Glutamatergic neuron (in vitro differentiated cells): Measurements from ENCODE around the gene BYSL. TPM values are rescaled to one million over a fixed set of nuclear protein-coding genes. Genes with fewer than 3 reads are reported as not detected.

ENCODE experiments used
- DNase-seq: peaks from one replicate; pipeline ENCODE4 v3.0.0; 2022
- H3K27ac Mint-ChIP-seq: one replicate; pipeline ENCODE4 v1.8.0; 2020; ENCODE audit warnings: mild to moderate bottlenecking, mixed read lengths, inconsistent platforms; ENCODE audit not compliant: unreplicated experiment
- H3K27me3 Mint-ChIP-seq: one replicate; pipeline ENCODE4 v1.8.0; 2020; ENCODE audit warnings: mild to moderate bottlenecking, moderate library complexity, mixed read lengths, inconsistent platforms; ENCODE audit not compliant: unreplicated experiment
- H3K36me3 Mint-ChIP-seq: one replicate; pipeline ENCODE4 v1.8.0; 2020; ENCODE audit warnings: mild to moderate bottlenecking, mixed read lengths, inconsistent platforms; ENCODE audit not compliant: unreplicated experiment
- H3K4me1 Mint-ChIP-seq: one replicate; pipeline ENCODE4 v1.8.0; 2020; ENCODE audit warnings: mild to moderate bottlenecking, low read depth, mixed read lengths, inconsistent platforms; ENCODE audit not compliant: unreplicated experiment
- H3K4me3 Mint-ChIP-seq: one replicate; pipeline ENCODE4 v1.8.0; 2020; ENCODE audit warnings: mild to moderate bottlenecking, mixed read lengths, inconsistent platforms; ENCODE audit not compliant: unreplicated experiment
- H3K9me3 Mint-ChIP-seq: one replicate; pipeline ENCODE4 v1.8.0; 2020; ENCODE audit warnings: mild to moderate bottlenecking, moderate library complexity, mixed read lengths, inconsistent platforms; ENCODE audit not compliant: unreplicated experiment
- total RNA-seq: library from RNA; stranded (reverse); fragmentation: NEBNext Ultra II Directional; extraction: Animal tissue kit (Norgen Biotek cat#: 25700); gene quantifications from one replicate; pipeline ENCODE4 v1.2.1, GENCODE V29; 2021; ENCODE audit not compliant: unreplicated experiment
- TF ChIP-seq, protein P1 (sequence below): fragments of 200-600 bp; sonication (generic); IDR thresholded peaks from one replicate; pipeline ENCODE4 v1.5.0; 2021; ENCODE audit not compliant: partially characterized antibody, unreplicated experiment

The BYSL gene
- total RNA-seq, 1 donor from 2014 or later, result 36.2 TPM

DNA sequence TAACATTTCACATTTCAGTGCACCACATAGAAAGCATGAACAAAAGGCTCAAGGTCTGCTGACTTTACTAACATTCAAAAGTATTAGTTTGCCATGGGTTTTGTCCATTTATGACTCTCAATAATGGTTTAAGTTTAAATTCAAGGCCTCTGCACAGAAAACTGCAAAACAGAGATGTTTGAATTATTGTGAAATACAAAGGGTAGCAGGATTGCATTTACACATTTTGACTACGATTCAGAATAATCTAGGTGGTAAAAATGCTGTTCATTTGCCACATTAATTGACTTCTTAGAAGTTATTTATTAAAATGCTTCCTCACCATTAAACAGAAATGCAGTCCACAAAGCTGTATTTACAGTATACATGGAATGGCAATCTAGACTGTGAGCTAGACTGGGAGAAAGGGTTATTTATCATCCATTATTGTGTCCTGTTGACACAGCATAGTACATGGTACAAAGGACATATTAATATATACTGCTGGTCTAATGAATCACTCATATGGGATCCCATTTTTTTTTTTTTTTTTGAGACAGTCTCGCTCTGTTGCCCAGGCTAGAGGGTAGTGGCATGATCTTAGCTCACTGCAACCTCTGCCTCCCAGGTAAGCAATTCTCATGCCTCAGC is 44.1 kb upstream of the BYSL start:
- TF ChIP-seq, protein P1, sequence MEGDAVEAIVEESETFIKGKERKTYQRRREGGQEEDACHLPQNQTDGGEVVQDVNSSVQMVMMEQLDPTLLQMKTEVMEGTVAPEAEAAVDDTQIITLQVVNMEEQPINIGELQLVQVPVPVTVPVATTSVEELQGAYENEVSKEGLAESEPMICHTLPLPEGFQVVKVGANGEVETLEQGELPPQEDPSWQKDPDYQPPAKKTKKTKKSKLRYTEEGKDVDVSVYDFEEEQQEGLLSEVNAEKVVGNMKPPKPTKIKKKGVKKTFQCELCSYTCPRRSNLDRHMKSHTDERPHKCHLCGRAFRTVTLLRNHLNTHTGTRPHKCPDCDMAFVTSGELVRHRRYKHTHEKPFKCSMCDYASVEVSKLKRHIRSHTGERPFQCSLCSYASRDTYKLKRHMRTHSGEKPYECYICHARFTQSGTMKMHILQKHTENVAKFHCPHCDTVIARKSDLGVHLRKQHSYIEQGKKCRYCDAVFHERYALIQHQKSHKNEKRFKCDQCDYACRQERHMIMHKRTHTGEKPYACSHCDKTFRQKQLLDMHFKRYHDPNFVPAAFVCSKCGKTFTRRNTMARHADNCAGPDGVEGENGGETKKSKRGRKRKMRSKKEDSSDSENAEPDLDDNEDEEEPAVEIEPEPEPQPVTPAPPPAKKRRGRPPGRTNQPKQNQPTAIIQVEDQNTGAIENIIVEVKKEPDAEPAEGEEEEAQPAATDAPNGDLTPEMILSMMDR, result no peak
- Mint-ChIP-seq H3K36me3 (no peaks in the 10 kb centered on the region), H3K27ac (no peak overlapping the region), H3K9me3 (no peaks in the 10 kb centered on the region), H3K27me3 (no peaks in the 10 kb centered on the region), H3K4me3 (no peak overlapping the region), H3K4me1 (no peaks in the 10 kb centered on the region)
- no peak for DNase-seq

DNA sequence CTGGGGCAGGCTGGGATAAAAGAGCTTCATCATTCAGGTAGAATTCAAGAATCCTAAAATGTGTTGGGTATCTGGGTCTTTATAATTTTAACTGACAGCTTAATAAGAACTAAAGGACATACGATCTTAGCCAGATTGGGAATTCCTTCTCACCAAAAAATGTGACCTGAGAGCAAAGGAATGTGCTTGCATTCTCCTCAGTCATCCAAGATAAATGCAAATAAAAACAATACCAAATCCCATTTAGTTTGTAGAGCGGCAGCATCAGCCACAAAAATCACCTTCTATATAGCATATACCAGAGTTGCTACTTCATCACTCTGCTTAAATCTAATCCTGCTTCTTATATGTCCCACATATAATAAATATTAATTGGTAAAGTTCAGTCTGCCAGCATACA is 43.1 kb upstream of the BYSL start:
- H3K27ac Mint-ChIP-seq, result no peak overlapping the region
- H3K36me3 Mint-ChIP-seq, result no peaks in the 10 kb centered on the region
- TF ChIP-seq, protein P1, result no peak
- no peak overlapping the region for H3K4me3 Mint-ChIP-seq
- DNase-seq, result no peak
- H3K9me3 Mint-ChIP-seq, result no peaks in the 10 kb centered on the region
- H3K27me3 Mint-ChIP-seq, result no peaks in the 10 kb centered on the region
- H3K4me1 Mint-ChIP-seq, result no peaks in the 10 kb centered on the region

DNA sequence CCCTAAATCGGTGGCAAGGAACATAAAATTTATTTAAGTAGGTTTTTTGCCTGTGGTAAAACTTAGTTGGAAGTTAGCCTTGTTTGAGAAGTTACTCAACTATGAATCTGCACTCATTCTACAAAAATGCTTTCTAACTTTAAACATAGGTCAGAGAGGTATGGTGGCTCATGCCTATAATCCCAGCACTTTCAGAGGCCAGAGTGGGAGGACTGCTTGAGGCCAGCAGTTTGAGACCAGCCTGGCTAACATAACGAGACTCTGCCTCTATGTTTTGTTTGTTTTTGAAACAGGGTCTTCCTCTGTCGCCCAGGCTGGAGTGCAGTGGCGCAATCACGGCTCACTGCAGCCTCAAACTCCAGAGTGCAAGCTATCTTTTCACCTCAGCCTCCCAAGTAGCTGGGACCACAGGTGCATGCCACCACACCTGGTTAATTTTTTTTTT is 42.3 kb upstream of the BYSL start:
- Mint-ChIP-seq H3K27ac (no peak overlapping the region), H3K4me3 (no peak overlapping the region), H3K4me1 (no peaks in the 10 kb centered on the region), H3K27me3 (no peaks in the 10 kb centered on the region), H3K36me3 (no peaks in the 10 kb centered on the region), H3K9me3 (no peaks in the 10 kb centered on the region)
- TF ChIP-seq, protein P1, result no peak
- DNase-seq, result no peak

DNA sequence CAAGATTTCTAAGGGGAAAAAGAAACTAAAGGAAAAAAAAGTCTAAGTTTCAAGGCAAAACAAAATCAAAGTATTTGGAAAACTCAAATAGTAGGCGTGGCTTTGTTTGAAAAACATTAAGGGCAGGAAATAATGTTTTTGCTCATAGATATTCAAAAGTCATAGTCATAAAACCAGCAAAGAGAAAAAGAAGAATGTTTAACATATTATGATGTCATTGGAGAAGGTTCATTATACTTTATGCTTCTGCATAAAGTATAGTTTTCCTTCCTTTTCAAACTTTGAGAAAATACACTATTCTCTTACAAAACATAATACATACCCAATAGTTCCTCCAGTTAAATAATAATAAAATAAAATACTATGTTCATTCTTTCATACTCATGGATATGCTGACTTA is 39.8 kb upstream of the BYSL start:
- DNase-seq, result no peak
- Mint-ChIP-seq H3K9me3 (no peaks in the 10 kb centered on the region), H3K27ac (no peak overlapping the region), H3K36me3 (no peaks in the 10 kb centered on the region), H3K27me3 (no peaks in the 10 kb centered on the region), H3K4me3 (no peak overlapping the region), H3K4me1 (no peaks in the 10 kb centered on the region)
- TF ChIP-seq, protein P1, result no peak

DNA sequence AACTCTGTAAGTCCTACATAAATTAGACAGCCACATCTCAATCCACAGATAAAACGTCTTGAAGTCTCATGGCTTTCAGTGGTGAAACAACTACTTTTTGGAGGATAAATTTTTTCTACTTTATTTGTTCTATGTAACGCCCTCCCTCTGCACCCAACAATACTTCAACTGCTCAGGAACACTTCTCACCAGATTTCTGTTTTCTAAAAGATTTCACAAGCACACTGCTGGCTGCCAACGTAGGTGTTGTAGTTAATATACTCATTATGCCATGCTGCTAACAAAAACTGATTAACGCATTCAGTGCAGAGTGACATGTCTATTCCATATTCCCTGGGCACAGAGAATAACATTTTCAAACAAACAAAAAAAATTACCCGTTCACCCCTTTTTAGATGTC is 36.3 kb upstream of the BYSL start:
- no peak for DNase-seq
- H3K4me1 Mint-ChIP-seq, result peaks cover 6% of the 10 kb centered on the region
- H3K27ac Mint-ChIP-seq, result no peak overlapping the region
- TF ChIP-seq, protein P1, result no peak
- no peaks in the 10 kb centered on the region for H3K36me3 Mint-ChIP-seq
- no peak overlapping the region for H3K4me3 Mint-ChIP-seq
- no peaks in the 10 kb centered on the region for H3K9me3 Mint-ChIP-seq
- H3K27me3 Mint-ChIP-seq, result no peaks in the 10 kb centered on the region
